ENCODE data around the gene HSD3B2.

Gene HSD3B2

DNA sequence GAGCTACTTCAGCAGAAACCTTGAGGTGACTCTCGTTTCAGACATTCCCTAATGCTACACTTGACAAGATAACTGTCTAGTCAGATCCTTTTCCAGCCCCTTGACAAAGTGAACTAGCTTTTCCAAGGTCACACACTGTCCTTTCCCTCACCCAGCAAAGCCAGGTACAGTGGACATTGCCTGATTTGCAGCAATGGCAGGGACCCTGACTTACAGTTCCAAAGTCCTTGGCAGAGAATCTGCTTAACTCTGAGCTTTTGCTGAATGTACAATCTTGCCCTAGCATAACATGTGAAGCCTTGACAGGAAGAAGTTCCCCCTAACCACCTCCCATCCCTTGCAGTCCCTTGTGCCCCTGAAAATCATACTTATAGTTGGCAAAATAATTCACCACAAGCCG lies 37.1 kb downstream of the HSD3B2 start:
- Histone ChIP-seq H2BK12ac (ENCODE audit: low read length in 2 of 2) (no peak overlapping the region), H2BK15ac (ENCODE audit: low read depth, poor library complexity, severe bottlenecking) (no peak overlapping the region), H2AK5ac (ENCODE audit: low read length, severe bottlenecking) (no peak overlapping the region), H3K27me3 (ENCODE audit: control insufficient read depth in 1 of 2, insufficient read depth in 1 of 2, low read length in 2 of 2) (peaks cover 0 to 40% of the 10 kb centered on the region in 2 experiments), H3K9ac (ENCODE audit: low read length) (no peak overlapping the region), H3K9me3 (ENCODE audit: control insufficient read depth, low read length) (no peaks in the 10 kb centered on the region), H2BK5ac (ENCODE audit: low read depth, low read length, poor library complexity, severe bottlenecking) (no peak overlapping the region), H3K27ac (ENCODE audit: low read length, poor library complexity, severe bottlenecking) (no peak overlapping the region), H2BK120ac (ENCODE audit: low read depth, low read length) (no peak overlapping the region), H2AFZ (ENCODE audit: low read depth, low read length) (no peak overlapping the region), H3K23ac (ENCODE audit: low read length in 2 of 2) (no peak overlapping the region), H4K91ac (ENCODE audit: low read length) (no peak overlapping the region), H3K79me1 (replicated peaks; ENCODE audit: low read length, poor library complexity, severe bottlenecking) (no peaks in the 10 kb centered on the region), H3K14ac (ENCODE audit: low read length in 2 of 2) (no peak overlapping the region), H3K4me2 (ENCODE audit: low read length, poor library complexity, severe bottlenecking) (no peak overlapping the region), H3K36me3 (ENCODE audit: control insufficient read depth in 1 of 2, insufficient read depth in 2 of 2, low read depth in 1 of 2, low read length in 2 of 2) (no peaks in the 10 kb centered on the region), H4K8ac (ENCODE audit: low read length) (no peak overlapping the region), H3K4me1 (ENCODE audit: control insufficient read depth, insufficient read depth, low read depth, low read length) (no peaks in the 10 kb centered on the region), H3K4ac (ENCODE audit: low read depth in 1 of 2, low read length in 2 of 2) (no peak overlapping the region), H3K4me3 (ENCODE audit: insufficient read depth in 1 of 2, low read depth in 1 of 2, low read length in 2 of 2) (no peak overlapping the region), H3K18ac (ENCODE audit: low read depth in 1 of 2, low read length in 2 of 2) (no peak overlapping the region)
- no peak for DNase-seq
- 53% methylated on average over 2 of the region's 2 CpGs for WGBS

DNA sequence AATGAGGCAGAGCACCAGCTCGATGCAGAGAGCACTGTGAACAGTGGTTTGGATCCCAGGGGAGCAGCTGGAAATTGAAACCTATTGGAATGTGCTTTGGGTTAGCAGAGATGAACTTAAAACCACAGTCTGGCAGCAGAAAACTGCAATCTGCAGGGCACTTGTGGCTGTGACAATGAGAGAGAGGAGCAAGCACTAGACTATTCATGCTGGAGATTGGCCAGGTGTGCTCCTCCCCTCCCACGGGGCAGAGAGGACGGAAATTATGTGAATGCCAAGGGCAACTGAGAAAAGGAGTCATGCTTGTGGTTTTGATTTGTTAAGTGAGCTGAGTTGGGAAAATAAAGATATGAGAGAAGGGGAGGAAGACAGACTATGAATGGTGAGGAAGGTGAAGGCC lies 38.1 kb downstream of the HSD3B2 start:
- Histone ChIP-seq H4K8ac (ENCODE audit: low read length) (no peak overlapping the region), H3K27ac (ENCODE audit: low read length, poor library complexity, severe bottlenecking) (no peak overlapping the region), H3K4me1 (ENCODE audit: control insufficient read depth, insufficient read depth, low read depth, low read length) (no peaks in the 10 kb centered on the region), H3K4me3 (ENCODE audit: insufficient read depth in 1 of 2, low read depth in 1 of 2, low read length in 2 of 2) (no peak overlapping the region), H3K14ac (ENCODE audit: low read length in 2 of 2) (no peak overlapping the region), H2BK15ac (ENCODE audit: low read depth, poor library complexity, severe bottlenecking) (no peak overlapping the region), H3K27me3 (ENCODE audit: control insufficient read depth in 1 of 2, insufficient read depth in 1 of 2, low read length in 2 of 2) (peaks cover 0 to 33% of the 10 kb centered on the region in 2 experiments), H2AFZ (ENCODE audit: low read depth, low read length) (no peak overlapping the region), H3K4me2 (ENCODE audit: low read length, poor library complexity, severe bottlenecking) (no peak overlapping the region), H2AK5ac (ENCODE audit: low read length, severe bottlenecking) (no peak overlapping the region), H4K91ac (ENCODE audit: low read length) (no peak overlapping the region), H3K23ac (ENCODE audit: low read length in 2 of 2) (no peak overlapping the region), H3K4ac (ENCODE audit: low read depth in 1 of 2, low read length in 2 of 2) (no peak overlapping the region), H3K18ac (ENCODE audit: low read depth in 1 of 2, low read length in 2 of 2) (no peak overlapping the region), H3K9ac (ENCODE audit: low read length) (no peak overlapping the region), H3K79me1 (replicated peaks; ENCODE audit: low read length, poor library complexity, severe bottlenecking) (no peaks in the 10 kb centered on the region), H2BK5ac (ENCODE audit: low read depth, low read length, poor library complexity, severe bottlenecking) (no peak overlapping the region), H3K36me3 (ENCODE audit: control insufficient read depth in 1 of 2, insufficient read depth in 2 of 2, low read depth in 1 of 2, low read length in 2 of 2) (no peaks in the 10 kb centered on the region), H2BK120ac (ENCODE audit: low read depth, low read length) (no peak overlapping the region), H2BK12ac (ENCODE audit: low read length in 2 of 2) (no peak overlapping the region), H3K9me3 (ENCODE audit: control insufficient read depth, low read length) (no peaks in the 10 kb centered on the region)
- 63% methylated on average over 3 of the region's 3 CpGs for WGBS
- no peak for DNase-seq

DNA sequence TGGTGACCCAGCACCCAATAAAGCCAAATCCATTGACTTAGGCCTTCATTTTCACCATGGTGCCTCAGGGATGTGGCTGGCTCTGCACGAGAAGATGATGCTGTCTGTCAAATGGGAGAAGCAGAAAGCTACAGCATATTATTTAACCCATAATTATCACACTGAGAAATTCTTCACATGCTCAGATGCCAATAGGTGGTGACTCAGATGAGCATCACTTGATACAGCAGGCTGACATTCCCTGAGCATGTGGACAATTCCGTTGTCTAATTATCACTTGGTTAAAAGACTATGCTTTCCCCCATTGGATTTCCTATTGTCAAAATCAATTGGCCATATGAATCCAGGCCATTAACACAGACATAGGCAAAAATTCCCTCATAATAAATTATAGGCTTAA lies 48.0 kb downstream of the HSD3B2 start:
- peak overlapping the region in 1 of 2 experiments; percentile 59 for H3K23ac ChIP-seq (ENCODE audit: low read length in 2 of 2)
- no peak overlapping the region for H3K4ac ChIP-seq (ENCODE audit: low read depth in 1 of 2, low read length in 2 of 2)
- H2AK5ac ChIP-seq (ENCODE audit: low read length, severe bottlenecking) = no peak overlapping the region
- H3K18ac ChIP-seq (ENCODE audit: low read depth in 1 of 2, low read length in 2 of 2) = no peak overlapping the region
- no peak overlapping the region for H3K27ac ChIP-seq (ENCODE audit: low read length, poor library complexity, severe bottlenecking)
- H2BK12ac ChIP-seq (ENCODE audit: low read length in 2 of 2) = no peak overlapping the region
- no peaks in the 10 kb centered on the region for H3K79me1 ChIP-seq (replicated peaks; ENCODE audit: low read length, poor library complexity, severe bottlenecking)
- H2AFZ ChIP-seq (ENCODE audit: low read depth, low read length) = no peak overlapping the region
- H2BK120ac ChIP-seq (ENCODE audit: low read depth, low read length) = no peak overlapping the region
- 89% methylated on average over 2 of the region's 2 CpGs for WGBS
- DNase-seq = no peak
- H3K4me1 ChIP-seq (ENCODE audit: control insufficient read depth, insufficient read depth, low read depth, low read length) = no peaks in the 10 kb centered on the region
- no peak overlapping the region for H3K14ac ChIP-seq (ENCODE audit: low read length in 2 of 2)
- no peak overlapping the region for H3K4me2 ChIP-seq (ENCODE audit: low read length, poor library complexity, severe bottlenecking)
- H3K27me3 ChIP-seq (ENCODE audit: control insufficient read depth in 1 of 2, insufficient read depth in 1 of 2, low read length in 2 of 2) = peaks cover 6 to 30% of the 10 kb centered on the region in 2 experiments
- no peaks in the 10 kb centered on the region for H3K9me3 ChIP-seq (ENCODE audit: control insufficient read depth, low read length)
- H4K91ac ChIP-seq (ENCODE audit: low read length) = no peak overlapping the region
- no peak overlapping the region for H3K4me3 ChIP-seq (ENCODE audit: insufficient read depth in 1 of 2, low read depth in 1 of 2, low read length in 2 of 2)
- no peak overlapping the region for H2BK15ac ChIP-seq (ENCODE audit: low read depth, poor library complexity, severe bottlenecking)
- H4K8ac ChIP-seq (ENCODE audit: low read length) = no peak overlapping the region
- no peaks in the 10 kb centered on the region for H3K36me3 ChIP-seq (ENCODE audit: control insufficient read depth in 1 of 2, insufficient read depth in 2 of 2, low read depth in 1 of 2, low read length in 2 of 2)
- H3K9ac ChIP-seq (ENCODE audit: low read length) = no peak overlapping the region
- no peak overlapping the region for H2BK5ac ChIP-seq (ENCODE audit: low read depth, low read length, poor library complexity, severe bottlenecking)

DNA sequence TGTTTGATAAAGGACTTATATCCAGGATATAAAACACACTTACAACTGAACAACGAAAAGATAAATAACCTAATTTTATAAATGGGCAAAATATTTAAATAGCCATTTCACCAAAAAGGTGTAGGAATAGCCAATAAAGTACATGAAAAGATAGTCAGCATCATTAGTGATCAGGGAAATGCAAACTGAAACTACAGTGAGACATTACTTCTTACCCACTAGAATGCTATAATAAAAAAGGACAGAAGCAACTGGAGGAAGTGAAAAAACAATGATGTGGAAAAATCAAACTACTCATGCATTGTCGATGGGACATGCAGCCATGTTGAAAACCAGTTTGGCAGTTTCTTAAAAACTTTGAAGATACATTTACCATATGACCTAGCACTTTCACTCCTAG lies 48.6 kb downstream of the HSD3B2 start:
- H3K4me2 ChIP-seq (ENCODE audit: low read length, poor library complexity, severe bottlenecking) = no peak overlapping the region
- H3K36me3 ChIP-seq (ENCODE audit: control insufficient read depth in 1 of 2, insufficient read depth in 2 of 2, low read depth in 1 of 2, low read length in 2 of 2) = no peaks in the 10 kb centered on the region
- no peak overlapping the region for H3K18ac ChIP-seq (ENCODE audit: low read depth in 1 of 2, low read length in 2 of 2)
- H3K27ac ChIP-seq (ENCODE audit: low read length, poor library complexity, severe bottlenecking) = no peak overlapping the region
- no peak overlapping the region for H2AK5ac ChIP-seq (ENCODE audit: low read length, severe bottlenecking)
- peaks cover 6 to 29% of the 10 kb centered on the region in 2 experiments for H3K27me3 ChIP-seq (ENCODE audit: control insufficient read depth in 1 of 2, insufficient read depth in 1 of 2, low read length in 2 of 2)
- no peaks in the 10 kb centered on the region for H3K79me1 ChIP-seq (replicated peaks; ENCODE audit: low read length, poor library complexity, severe bottlenecking)
- H3K23ac ChIP-seq (ENCODE audit: low read length in 2 of 2) = no peak overlapping the region
- no peaks in the 10 kb centered on the region for H3K9me3 ChIP-seq (ENCODE audit: control insufficient read depth, low read length)
- no peak overlapping the region for H2AFZ ChIP-seq (ENCODE audit: low read depth, low read length)
- H2BK12ac ChIP-seq (ENCODE audit: low read length in 2 of 2) = no peak overlapping the region
- no peak overlapping the region for H3K14ac ChIP-seq (ENCODE audit: low read length in 2 of 2)
- H2BK5ac ChIP-seq (ENCODE audit: low read depth, low read length, poor library complexity, severe bottlenecking) = no peak overlapping the region
- H4K8ac ChIP-seq (ENCODE audit: low read length) = no peak overlapping the region
- H2BK120ac ChIP-seq (ENCODE audit: low read depth, low read length) = no peak overlapping the region
- no peak for DNase-seq
- no peak overlapping the region for H2BK15ac ChIP-seq (ENCODE audit: low read depth, poor library complexity, severe bottlenecking)
- H3K4ac ChIP-seq (ENCODE audit: low read depth in 1 of 2, low read length in 2 of 2) = no peak overlapping the region
- H4K91ac ChIP-seq (ENCODE audit: low read length) = no peak overlapping the region
- no peak overlapping the region for H3K4me3 ChIP-seq (ENCODE audit: insufficient read depth in 1 of 2, low read depth in 1 of 2, low read length in 2 of 2)
- 61% methylated on average over 1 of the region's 2 CpGs for WGBS
- H3K4me1 ChIP-seq (ENCODE audit: control insufficient read depth, insufficient read depth, low read depth, low read length) = no peaks in the 10 kb centered on the region
- H3K9ac ChIP-seq (ENCODE audit: low read length) = no peak overlapping the region

All from mesenchymal stem cell (in vitro differentiated cells and primary cell).